ENCODE results near the gene DUSP19. TPM values are rescaled to one million over a fixed set of nuclear protein-coding genes. Genes with fewer than 3 reads are reported as not detected.

DUSP19 gene
- total RNA-seq, 1 experiment from 2014 or later: 1.8 TPM

DNA sequence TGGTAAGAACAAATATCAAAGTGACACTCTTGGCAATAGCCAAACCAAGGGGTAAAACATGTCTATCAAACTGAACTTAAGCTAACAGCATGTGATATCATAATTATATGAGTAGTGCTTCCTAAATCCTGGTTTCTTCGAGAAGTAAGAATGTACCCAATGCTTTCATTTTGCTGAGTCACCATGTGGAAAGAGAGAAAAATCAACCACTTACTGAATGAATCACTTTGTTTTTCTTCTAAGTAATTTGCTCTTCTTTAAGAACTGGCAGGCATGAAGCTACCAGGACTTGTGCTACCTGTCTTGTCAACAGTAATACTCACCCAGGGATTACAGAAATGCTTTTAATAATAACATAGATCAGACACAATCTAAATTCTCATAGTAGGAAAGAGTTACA is 19.0 kb upstream of the DUSP19 start:
- Histone ChIP-seq H3K4ac (ENCODE audit: low read depth, low read length) (no peak overlapping the region), H3K4me1 (ENCODE audit: insufficient read depth, low read length) (peaks cover 5% of the 10 kb centered on the region; the same call in 1 of the 2 replicates), H2BK5ac (ENCODE audit: insufficient read length, low read length) (no peak overlapping the region), H2AK5ac (ENCODE audit: insufficient read length, low read length) (no peak overlapping the region), H3K79me2 (ENCODE audit: insufficient read depth, low read length) (no peaks in the 10 kb centered on the region), H3K27me3 (ENCODE audit: insufficient read depth, low read length) (no peaks in the 10 kb centered on the region), H3K56ac (ENCODE audit: insufficient read length, low read depth, low read length) (no peak overlapping the region), H3K4me2 (ENCODE audit: insufficient read depth, insufficient read length, low read length) (no peak overlapping the region), H2BK20ac (ENCODE audit: low read depth, low read length, poor library complexity, severe bottlenecking) (no peak overlapping the region), H3T11ph (ENCODE audit: low read length) (no peak overlapping the region), H3K14ac (ENCODE audit: insufficient read depth, low read length) (no peak overlapping the region), H3K79me1 (ENCODE audit: insufficient read depth, low read depth, low read length, poor library complexity, severe bottlenecking) (no peaks in the 10 kb centered on the region), H4K8ac (replicated peaks; ENCODE audit: insufficient read length, low read depth, low read length) (no peak overlapping the region), H4K20me1 (ENCODE audit: control insufficient read depth, insufficient read depth, insufficient read length) (no peaks in the 10 kb centered on the region), H3K23ac (ENCODE audit: insufficient read length, low read depth, low read length) (no peak overlapping the region), H3K9ac (ENCODE audit: extremely low read depth, insufficient read length, low read length) (no peak overlapping the region), H2BK15ac (ENCODE audit: low read depth, low read length) (no peak overlapping the region), H3K9me3 (ENCODE audit: control insufficient read depth, low read depth, low read length) (no peaks in the 10 kb centered on the region), H2AFZ (ENCODE audit: low read length) (no peak overlapping the region), H3K27ac (ENCODE audit: insufficient read length, low read depth, low read length) (no peak overlapping the region), H4K5ac (ENCODE audit: insufficient read length, low read depth, low read length) (no peak overlapping the region), H3K23me2 (ENCODE audit: insufficient read length, low read depth, low read length, poor library complexity, severe bottlenecking) (no peaks in the 10 kb centered on the region), H4K91ac (ENCODE audit: insufficient read length, low read depth, low read length) (no peak overlapping the region), H3K18ac (ENCODE audit: insufficient read length, low read depth, low read length) (no peak overlapping the region), H2BK120ac (ENCODE audit: low read depth, low read length, poor library complexity, severe bottlenecking) (no peak overlapping the region), H2BK12ac (ENCODE audit: insufficient read length, low read depth, low read length) (no peak overlapping the region)
- DNase-seq: no peak
- Mint-ChIP-seq H3K27me3 (ENCODE audit: low read depth) (no peaks in the 10 kb centered on the region; the same call in 1 of the 2 replicates), H3K36me3 (ENCODE audit: insufficient read depth in 1 of 3, low read depth in 3 of 3) (no peaks in the 10 kb centered on the region), H3K4me1 (peaks cover 8 to 9% of the 10 kb centered on the region in 2 experiments; a peak in 2 of 4 replicates), H3K9me3 (no peaks in the 10 kb centered on the region), H3K27ac (no peak overlapping the region; a peak in 1 of 7 replicates), H3K4me3 (no peak overlapping the region)
- no CpG with 5 or more reads among the region's 1 CpG for WGBS (ENCODE audit: extremely low coverage, insufficient read length, low lambda C conversion rate)
- TF ChIP-seq, protein P1, sequence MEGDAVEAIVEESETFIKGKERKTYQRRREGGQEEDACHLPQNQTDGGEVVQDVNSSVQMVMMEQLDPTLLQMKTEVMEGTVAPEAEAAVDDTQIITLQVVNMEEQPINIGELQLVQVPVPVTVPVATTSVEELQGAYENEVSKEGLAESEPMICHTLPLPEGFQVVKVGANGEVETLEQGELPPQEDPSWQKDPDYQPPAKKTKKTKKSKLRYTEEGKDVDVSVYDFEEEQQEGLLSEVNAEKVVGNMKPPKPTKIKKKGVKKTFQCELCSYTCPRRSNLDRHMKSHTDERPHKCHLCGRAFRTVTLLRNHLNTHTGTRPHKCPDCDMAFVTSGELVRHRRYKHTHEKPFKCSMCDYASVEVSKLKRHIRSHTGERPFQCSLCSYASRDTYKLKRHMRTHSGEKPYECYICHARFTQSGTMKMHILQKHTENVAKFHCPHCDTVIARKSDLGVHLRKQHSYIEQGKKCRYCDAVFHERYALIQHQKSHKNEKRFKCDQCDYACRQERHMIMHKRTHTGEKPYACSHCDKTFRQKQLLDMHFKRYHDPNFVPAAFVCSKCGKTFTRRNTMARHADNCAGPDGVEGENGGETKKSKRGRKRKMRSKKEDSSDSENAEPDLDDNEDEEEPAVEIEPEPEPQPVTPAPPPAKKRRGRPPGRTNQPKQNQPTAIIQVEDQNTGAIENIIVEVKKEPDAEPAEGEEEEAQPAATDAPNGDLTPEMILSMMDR (conservative IDR thresholded peaks at IDR 0.05): no peak
